Inferior parietal cortex (tissue), 1 donor: Measurements from ENCODE around the gene IPCEF1.

Experiments used
- DNase-seq: peaks from one replicate; pipeline ENCODE4 v3.0.0-alpha.2; 2016; ENCODE audit errors: extremely low spot score

IPCEF1 gene, protein sequence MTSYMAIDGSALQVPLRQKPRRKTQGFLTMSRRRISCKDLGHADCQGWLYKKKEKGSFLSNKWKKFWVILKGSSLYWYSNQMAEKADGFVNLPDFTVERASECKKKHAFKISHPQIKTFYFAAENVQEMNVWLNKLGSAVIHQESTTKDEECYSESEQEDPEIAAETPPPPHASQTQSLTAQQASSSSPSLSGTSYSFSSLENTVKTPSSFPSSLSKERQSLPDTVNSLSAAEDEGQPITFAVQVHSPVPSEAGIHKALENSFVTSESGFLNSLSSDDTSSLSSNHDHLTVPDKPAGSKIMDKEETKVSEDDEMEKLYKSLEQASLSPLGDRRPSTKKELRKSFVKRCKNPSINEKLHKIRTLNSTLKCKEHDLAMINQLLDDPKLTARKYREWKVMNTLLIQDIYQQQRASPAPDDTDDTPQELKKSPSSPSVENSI

GRCh38 chr6:154356690-154357089 is at the start of gene IPCEF1:
Gene IPCEF1, minus strand, starts transcription at chr6:154356803. Its CDS starts 90,856 bp downstream, at chr6:154265947.
- DNase-seq = no peak

DNA sequence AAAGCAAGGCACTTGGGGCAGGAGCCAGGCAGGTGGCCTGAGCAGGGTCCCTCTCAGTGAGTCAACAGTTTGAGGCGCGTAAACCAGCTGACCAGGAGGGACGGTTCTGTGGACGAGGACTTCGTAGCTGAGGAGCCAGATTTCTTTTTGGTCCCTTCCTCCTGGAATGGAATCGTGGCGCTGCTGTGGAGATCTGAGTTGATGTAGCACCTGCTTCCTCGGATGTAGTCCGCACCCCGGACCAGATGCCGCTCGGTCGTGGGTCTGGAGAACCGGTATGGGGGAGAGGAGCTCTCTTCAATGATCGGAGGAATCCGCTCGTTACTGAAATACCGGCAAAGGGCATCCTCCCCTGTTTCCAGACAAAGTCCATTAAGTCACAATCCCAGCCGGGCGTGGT is 49.7 kb upstream of the IPCEF1 start:
- no peak for DNase-seq

- no peak for DNase-seq
Observed at GRCh38 chr6:154404791-154405400, 48.3 kb upstream of the IPCEF1 start.

- no peak for DNase-seq
Observed at GRCh38 chr6:154403788-154404187, 47.2 kb upstream of the IPCEF1 start.

DNA sequence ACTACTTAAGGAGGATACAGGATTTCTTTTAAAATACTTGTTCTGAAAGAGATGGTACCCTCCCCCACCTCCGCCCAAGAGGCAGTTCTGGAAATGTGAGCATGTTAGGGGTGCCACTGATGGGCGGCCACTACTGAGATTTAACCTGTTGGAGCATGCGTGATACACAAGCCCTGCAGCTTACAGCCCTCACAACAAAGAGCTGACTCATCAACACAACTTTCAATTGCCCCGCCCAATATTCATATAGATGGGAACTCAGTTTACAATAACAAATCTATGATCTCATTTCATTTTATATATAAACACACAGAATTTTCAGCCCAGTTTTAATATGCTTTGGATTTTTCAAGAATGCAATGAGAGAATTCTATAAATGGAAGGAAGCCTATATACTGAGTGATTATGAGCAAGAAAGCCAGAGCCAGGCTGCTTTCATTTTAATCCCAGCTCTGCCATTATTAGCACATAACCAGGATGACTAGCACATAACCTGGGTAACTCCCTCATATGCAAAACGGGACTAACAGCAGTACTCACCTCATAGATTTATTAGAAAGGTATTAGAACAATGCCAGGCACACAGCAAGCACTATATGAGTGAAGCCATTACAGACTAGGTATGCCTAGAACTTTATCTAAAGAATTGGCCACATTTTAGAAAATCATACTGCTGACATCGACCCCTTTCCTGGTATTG is 45.6 kb upstream of the IPCEF1 start:
- DNase-seq = no peak

GRCh38 chr6:154399097-154399496 is 42.5 kb upstream of the IPCEF1 start:
- DNase-seq = no peak

DNA sequence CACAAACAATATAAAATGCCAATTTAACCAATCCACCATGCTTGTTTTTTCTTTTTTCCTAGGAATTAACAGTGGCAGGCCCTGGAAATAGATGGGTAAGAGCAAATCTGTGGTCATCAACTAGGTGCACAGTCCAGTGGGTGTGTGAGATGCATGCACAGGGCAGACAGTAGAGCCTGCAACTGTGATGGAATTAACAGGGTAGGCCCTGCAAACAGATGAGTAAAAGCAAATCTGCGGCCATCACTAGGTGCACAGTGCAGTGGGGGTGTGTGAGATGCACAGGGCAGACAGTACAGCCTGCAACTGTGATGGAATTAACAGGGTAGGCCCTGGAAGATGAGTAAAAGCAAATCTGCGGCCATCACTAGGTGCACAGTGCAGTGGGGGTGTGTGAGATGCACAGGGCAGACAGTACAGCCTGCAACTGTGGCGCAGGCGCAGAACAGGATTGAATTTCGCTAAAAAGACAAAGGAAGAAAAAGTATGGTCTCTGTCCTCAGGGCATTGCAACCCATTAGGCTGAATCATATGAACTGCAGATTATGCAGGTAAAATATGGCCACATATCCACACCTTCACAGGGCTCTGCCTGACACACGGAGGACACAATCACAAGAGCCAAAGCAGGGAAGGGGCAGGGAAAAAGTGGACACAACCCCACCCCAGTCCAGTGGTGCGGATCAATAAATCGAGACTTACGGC is 41.0 kb upstream of the IPCEF1 start:
- DNase-seq = no peak

DNA sequence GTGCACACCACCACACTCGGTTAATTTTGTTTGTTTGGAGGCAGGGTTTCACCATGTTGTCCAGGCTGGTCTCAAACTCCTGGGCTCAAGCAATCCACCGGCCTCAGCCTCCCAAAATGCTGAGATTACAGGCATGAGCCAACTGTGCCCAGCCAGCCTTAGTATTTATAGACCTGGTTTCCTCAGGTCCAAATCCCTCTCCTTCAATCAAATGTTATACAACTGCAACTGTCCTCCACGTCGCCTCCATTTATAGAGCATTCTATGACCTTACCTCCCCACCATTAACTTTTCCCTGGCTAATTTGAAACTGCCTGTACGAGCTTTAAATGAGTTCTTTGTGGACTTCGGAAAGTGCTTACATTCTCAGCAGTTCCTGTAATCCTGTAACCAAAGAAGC is 39.3 kb upstream of the IPCEF1 start:
- DNase-seq = no peak

DNA sequence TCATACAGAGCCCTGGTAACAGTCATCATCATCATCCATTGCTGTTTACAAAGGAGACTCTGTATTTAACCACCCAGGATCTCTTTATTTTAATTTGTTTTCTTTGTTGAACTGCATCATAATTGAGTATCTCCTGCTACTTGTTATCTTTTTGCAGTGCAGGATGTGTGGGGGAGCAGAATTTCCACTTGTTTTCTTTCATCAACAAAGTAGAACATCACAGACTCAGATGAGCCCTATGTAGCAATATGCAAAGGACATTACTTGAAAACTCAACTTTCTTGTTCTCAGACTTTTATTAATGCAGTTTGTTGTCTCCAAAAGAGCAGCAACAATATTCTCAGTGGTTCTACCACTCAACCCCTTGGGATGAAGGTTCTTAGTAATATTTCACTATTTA is 38.7 kb upstream of the IPCEF1 start:
- DNase-seq = no peak

GRCh38 chr6:154394571-154394970 is 38.0 kb upstream of the IPCEF1 start:
- DNase-seq = no peak

- no peak for DNase-seq
Observed at GRCh38 chr6:154390034-154390433, 33.4 kb upstream of the IPCEF1 start.

DNA sequence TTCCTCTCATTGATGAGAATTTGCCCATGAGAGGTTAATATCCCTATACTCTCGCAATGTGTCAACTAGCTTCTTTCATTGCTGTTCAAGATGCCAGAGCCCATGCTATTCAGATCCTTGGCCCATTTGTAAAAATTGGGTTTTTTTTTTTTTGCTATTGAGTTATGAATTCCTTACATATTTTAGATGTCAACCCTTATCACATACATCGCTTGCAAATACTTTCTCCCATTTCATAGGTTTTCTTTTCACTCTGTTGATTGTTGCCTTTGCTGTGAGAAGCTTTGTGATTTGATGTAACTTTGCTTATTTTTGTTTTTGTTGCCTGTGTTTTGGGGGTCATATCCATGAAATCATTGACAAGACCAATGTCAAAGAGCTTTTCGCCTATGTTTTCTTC is 32.2 kb upstream of the IPCEF1 start:
- no peak for DNase-seq

GRCh38 chr6:154386848-154387717 is 30.5 kb upstream of the IPCEF1 start:
- no peak for DNase-seq

DNA sequence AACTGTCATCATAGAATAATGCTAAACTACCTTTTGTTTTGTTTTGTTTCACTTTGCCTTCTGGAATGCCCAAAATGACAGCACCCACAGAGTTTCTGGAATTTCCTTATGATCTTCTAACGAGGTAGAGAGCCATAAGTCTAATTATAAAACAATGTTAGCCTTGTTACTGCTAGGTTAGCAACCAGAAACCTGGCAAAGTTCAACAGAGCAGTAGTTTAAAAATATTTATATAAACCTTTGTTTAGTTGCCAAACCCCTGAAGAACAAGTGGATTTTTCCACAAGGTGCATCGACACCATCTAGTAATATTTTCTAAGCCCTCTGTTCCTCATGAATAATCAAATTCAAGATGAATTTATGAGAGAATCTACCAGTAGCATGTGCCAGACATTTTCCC is 27.6 kb upstream of the IPCEF1 start:
- no peak for DNase-seq

DNA sequence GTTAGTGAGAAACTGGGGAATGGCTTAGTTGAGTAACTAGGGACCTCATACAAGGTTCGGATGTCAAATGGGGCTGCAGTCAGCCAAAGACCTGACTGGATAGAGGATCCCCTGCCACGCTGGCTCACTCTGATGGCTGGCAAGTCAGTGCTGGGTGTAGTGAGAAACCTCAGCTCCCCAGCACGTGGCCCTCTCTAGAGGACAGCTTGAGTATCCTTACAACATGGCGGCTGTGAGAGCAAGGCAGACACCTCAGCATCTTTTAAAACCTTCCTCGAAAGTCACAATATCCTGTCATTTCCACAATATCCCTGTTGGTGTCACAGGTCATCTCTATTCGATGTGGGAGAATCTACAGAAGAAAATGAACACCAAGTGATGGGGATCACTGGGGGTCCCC is 26.7 kb upstream of the IPCEF1 start:
- DNase-seq = no peak

GRCh38 chr6:154382740-154383139 is 26.1 kb upstream of the IPCEF1 start:
- no peak for DNase-seq

DNA sequence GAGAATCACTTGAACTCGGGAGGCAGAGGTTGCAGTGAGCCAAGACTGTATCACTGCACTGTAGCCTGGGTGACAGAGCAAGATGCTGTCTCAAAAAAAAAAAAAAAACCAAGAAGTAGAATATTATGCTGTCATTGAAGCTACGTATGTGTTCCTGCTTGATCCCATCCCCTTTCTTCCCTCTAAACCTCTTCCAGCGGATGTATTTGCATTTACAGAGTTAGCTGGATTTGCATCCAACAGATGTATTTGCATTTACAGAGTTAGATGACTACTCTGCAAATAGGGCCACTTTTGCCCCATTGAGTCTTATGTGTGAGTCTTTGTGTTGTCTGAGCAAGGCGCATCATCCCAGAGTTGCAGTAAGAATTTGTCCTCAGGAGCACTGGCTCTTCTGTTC is 24.9 kb upstream of the IPCEF1 start:
- DNase-seq = no peak

- DNase-seq = no peak
Observed at GRCh38 chr6:154380741-154381140, 24.1 kb upstream of the IPCEF1 start.

DNA sequence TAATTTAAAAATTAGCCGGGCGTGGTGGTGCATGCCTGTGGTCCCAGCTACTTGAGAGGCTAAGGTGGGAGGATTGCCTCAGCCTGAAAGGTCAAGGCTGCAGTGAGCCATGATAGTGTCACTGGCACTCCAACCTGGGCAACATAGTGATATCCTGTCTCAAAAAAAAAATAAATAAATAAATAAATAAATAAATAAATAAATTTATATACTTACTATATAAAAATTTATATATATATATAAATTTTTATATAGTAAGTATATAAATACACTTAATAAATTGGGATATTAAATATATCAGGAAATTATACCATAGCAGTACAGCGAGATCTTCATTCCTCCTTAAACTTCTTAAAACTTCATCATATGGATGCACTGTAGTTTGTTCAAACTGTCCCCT is 23.0 kb upstream of the IPCEF1 start:
- DNase-seq = no peak

DNA sequence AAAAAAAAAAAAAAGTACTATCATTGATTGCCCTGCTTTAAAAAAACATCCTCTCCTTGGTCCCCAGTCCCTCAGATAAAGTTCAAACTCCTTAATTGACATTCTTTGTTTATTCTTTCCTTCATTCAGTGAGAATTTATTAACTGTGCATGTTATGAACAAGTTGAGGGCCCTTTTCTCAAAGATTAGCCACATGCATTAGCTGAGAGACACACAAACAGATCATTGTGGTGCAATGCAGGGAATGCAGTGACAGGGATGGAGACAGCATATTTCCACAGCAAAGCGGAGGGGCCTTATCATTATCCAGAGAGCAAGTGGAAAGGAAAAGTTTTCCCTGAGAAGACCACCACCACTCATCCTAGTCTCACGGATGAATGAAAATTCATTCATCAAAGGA is 21.9 kb upstream of the IPCEF1 start:
- DNase-seq = no peak

- no peak for DNase-seq
Observed at GRCh38 chr6:154377726-154378125, 21.1 kb upstream of the IPCEF1 start.
